ENCODE data around the gene MUC20.
"Not testable (repeated sequence)": the region's sequence is repeated elsewhere in the genome, so short reads cannot be mapped to it uniquely, and the experiment has no call there.

Gene MUC20

DNA sequence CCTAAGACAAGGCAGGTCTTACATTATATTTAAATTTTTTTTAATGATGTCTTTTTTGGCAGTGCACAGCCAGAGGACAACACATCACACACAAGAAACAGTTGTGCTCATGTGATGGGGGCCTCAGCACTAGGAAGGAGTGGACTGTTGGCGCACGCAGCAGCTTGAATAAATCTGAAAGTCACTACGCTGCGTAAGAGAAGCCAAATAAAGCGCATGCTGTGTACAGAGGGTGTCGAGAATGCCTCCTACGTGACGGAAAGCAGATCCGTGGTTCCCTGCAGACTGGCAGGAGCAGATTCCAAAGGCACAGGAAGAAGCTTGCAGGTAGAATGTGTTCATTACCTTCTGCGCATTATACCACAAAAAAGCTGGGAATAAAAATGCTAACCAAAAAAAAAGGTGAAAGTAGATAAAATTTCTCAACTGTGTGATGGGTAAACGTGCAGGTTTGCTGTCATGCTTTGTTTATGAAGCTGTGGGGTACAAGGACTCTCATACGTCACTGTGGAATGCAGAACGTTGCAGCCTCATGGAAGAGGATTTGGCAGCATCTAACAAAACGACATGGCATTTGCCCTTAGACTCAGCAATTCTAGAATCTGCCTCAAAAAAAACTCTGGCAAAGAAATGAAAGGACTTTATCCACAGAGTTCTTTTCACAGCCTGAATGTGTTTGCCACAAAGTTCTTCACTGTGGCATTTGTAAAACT lies 32.2 kb upstream of the MUC20 start:
- H3K4me3 ChIP-seq; H3K4me1 ChIP-seq; in situ Hi-C loops (cut with MboI; ENCODE audit: low sequenced_read_pairs); DNase-seq (ENCODE audit: low spot score in 2 of 2); H3K27me3 ChIP-seq (ENCODE audit: low read depth); H3K9me3 ChIP-seq: not testable (repeated sequence)
- H3K36me3 ChIP-seq (replicated peaks) = peaks cover 22% of the 10 kb centered on the region

DNA sequence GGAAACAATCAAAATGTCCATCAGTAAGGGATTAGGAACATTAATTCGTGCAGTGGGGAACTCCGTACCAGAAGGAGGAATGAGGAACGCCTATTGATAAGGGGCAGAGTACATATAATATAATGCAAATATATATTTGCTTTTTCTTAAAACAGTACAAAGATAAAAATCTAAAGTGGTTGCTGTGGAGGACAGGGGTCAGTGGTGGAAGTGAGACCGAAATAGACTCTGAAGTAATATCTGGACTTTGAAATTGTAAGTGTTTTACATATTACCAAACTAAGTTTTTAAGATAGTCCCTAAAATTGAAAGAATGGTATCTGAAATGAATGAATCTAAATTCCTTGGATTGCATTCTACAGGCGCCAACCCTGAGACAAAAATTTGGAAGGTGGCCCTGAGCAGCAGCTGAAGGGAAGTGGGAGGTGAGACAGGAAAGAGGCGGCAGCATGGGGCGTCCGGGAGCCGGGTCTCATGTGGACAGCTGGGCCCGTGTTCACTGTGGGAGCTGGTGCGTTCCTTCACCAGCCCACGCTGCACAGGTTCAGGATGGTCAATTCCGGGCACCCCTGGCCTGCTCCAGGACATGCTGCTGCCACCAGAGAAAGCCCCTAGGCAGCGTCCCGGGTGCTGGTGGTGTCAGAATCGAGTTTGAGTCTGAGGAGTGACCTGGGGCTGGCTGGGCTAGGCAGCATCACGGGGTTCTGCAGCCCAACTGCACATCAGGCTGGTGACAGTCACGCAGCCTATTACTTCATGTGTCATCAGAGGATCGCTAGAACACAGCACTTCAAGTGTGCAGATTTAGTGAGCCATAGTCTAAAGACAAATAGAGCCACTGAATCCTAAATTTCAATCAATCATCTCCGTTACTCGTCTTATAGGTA lies 31.4 kb upstream of the MUC20 start:
- H3K9me3 ChIP-seq; in situ Hi-C loops (cut with MboI; ENCODE audit: low sequenced_read_pairs); H3K4me3 ChIP-seq; H3K27me3 ChIP-seq (ENCODE audit: low read depth); DNase-seq (ENCODE audit: low spot score in 2 of 2); H3K4me1 ChIP-seq: not testable (repeated sequence)
- H3K36me3 ChIP-seq (replicated peaks) = peaks cover 15% of the 10 kb centered on the region

DNA sequence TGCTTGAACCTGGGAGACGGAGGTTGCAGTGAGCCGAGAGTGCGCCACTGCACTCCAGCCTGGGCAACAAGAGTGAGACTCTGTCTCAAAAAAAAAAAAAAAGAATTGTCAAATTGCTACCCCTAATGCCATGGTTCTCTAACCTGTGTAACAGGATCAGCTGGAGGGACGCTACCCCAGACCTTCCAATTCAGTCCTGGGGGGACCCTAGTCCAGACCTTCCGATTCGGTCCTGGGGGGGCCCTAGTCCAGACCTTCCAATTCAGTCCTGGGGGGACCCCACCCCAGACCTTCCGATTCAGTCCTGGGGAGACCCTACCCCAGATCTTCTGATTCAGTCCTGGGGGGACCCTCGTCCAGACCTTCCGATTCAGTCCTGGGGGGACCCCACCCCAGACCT lies 29.8 kb upstream of the MUC20 start:
- H3K9me3 ChIP-seq = no peaks in the 10 kb centered on the region
- no peak for DNase-seq (ENCODE audit: low spot score in 2 of 2)
- H3K4me3 ChIP-seq = no peak overlapping the region
- no peaks in the 10 kb centered on the region for H3K4me1 ChIP-seq
- H3K27me3 ChIP-seq (ENCODE audit: low read depth) = no peaks in the 10 kb centered on the region
- H3K36me3 ChIP-seq (replicated peaks) = peaks cover 23% of the 10 kb centered on the region
- in situ Hi-C loops (cut with MboI; ENCODE audit: low sequenced_read_pairs) = no loop called here

DNA sequence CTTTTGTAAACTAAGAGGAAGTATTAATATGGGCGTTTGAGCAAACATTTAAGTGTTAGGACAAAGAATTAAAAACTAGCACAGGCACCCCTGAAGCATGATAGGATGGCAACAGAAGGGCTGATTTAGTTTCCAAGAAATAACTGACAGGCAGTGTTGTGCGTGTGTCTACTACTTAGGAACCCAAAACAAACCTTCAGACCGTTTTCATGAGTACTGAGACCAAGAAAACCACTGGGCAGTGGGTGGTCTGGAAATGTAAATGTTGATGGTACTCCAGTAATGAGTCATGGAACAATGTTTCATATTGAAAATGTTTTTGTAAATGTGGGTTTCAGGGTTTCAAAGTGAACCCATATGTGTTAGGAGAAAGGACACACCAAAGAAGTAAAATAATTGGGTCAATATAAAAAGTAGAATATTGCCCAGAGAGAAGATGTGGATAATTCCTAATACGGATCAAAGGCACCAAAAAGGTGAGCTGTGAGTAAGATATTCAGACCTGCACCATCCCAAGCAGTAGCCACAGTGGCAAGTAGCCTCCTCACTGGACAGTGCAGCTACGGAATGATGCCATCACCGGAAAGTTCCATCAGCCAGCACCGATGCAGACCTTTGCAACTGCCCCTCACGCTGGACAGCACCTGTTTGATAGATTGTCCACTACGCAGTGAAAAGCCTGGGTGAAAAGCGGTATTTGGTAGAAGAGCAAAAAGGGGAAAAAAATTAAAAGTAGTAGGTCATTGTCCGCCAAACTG lies 29.0 kb upstream of the MUC20 start:
- H3K4me3 ChIP-seq; H3K4me1 ChIP-seq; in situ Hi-C loops (cut with MboI; ENCODE audit: low sequenced_read_pairs); H3K27me3 ChIP-seq (ENCODE audit: low read depth); DNase-seq (ENCODE audit: low spot score in 2 of 2); H3K9me3 ChIP-seq: not testable (repeated sequence)
- peaks cover 25% of the 10 kb centered on the region for H3K36me3 ChIP-seq (replicated peaks)

DNA sequence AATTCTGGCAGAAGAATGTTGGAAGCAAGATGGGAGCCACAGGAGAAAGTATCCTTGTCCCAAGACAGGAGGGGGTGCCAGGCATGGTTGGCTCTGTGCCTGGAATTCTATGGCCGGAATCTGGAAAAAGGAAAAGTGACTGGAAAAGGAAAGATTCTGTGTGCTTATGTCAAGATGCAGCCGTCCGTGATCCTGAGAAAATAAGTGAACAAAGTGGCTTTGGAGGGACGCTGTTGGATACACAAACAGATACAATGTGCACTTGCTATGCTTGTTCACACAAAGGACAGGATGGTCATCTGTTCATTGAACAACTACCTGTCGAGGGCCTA lies 28.5 kb upstream of the MUC20 start:
- Histone ChIP-seq H3K9me3 (no peaks in the 10 kb centered on the region), H3K4me3 (no peak overlapping the region), H3K4me1 (no peaks in the 10 kb centered on the region), H3K27me3 (ENCODE audit: low read depth) (no peaks in the 10 kb centered on the region), H3K36me3 (replicated peaks) (peaks cover 25% of the 10 kb centered on the region)
- no peak for DNase-seq (ENCODE audit: low spot score in 2 of 2)
- in situ Hi-C loops (cut with MboI; ENCODE audit: low sequenced_read_pairs) = no loop called here

DNA sequence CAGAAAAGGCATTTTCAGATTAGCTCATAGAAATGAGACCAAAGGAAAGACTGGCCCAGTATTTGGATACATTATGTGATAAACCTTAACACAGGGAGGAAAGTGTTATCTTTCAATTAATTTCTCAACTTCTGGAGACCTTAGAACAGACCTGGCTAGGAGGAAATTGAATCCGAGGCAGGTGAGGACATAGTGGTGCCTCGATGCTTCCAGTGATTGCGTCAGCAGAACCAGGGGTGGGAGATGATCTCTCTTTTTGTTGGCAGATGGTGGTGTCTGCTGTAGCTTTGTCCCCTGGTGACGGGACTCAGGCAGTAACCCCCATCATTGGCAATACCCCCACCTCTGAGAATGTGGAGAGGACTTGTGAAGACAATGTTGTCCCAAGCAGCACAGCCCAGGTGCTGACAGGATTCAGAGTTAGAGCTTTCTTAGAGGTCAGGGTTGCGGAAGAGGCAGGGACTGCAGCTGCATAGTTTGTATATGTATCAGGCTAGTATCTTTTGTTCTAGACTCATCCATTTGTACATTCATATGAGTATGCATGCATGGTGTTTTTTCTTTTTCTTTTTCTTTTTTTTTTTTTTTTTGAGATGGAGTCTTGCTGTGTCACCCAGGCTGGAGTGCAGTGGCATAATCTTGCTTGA lies 27.9 kb upstream of the MUC20 start:
- H3K36me3 ChIP-seq (replicated peaks) = peaks cover 25% of the 10 kb centered on the region
- no peak overlapping the region for H3K4me3 ChIP-seq
- no peak for DNase-seq (ENCODE audit: low spot score in 2 of 2)
- in situ Hi-C loops (cut with MboI; ENCODE audit: low sequenced_read_pairs) = no loop called here
- H3K4me1 ChIP-seq = no peaks in the 10 kb centered on the region; the same call in 1 of the 2 replicates
- H3K9me3 ChIP-seq = no peaks in the 10 kb centered on the region
- no peaks in the 10 kb centered on the region for H3K27me3 ChIP-seq (ENCODE audit: low read depth)

DNA sequence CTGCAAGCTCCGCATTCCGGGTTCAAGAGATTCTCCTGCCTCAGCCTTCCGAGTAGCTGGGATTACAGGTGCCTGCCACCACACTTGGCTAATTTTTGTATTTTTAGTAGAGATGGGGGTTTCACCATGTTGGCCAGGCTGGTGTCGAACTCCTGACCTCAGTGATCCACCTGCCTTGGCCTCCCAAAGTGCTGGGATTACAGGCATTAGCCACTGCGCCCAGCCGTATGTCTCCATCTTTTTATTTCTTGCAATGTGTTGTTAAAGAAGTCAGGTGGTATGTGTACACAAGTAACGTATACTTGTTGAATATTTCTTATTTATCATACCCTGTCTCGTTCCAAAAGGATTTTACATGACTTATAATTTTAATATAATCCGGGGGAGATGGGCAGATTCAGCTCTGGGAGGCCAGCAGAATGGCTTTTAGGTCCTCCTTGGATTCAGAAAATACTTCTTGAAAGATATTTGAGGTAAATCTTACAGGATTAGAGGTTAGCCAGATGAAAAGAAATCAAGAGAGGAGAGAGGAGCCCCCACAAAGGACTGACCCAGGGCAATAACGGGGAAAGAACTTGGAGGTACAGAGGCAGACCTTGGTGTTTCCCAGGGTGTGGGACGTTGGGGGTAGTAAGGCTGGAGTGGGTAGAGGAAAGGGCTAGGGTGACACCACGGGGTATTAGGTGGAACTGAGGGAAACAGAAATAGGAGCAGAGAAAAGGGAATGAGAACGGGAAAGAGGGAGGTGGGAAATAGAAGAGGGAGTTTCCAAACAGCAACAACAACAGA lies 27.2 kb upstream of the MUC20 start:
- Histone ChIP-seq H3K4me3 (no peak overlapping the region), H3K4me1 (peaks cover 3% of the 10 kb centered on the region; the same call in 1 of the 2 replicates), H3K27me3 (ENCODE audit: low read depth) (no peaks in the 10 kb centered on the region), H3K36me3 (replicated peaks) (peaks cover 25% of the 10 kb centered on the region), H3K9me3 (no peaks in the 10 kb centered on the region)
- in situ Hi-C loops (cut with MboI; ENCODE audit: low sequenced_read_pairs) = no loop called here
- DNase-seq (ENCODE audit: low spot score in 2 of 2) = no peak

DNA sequence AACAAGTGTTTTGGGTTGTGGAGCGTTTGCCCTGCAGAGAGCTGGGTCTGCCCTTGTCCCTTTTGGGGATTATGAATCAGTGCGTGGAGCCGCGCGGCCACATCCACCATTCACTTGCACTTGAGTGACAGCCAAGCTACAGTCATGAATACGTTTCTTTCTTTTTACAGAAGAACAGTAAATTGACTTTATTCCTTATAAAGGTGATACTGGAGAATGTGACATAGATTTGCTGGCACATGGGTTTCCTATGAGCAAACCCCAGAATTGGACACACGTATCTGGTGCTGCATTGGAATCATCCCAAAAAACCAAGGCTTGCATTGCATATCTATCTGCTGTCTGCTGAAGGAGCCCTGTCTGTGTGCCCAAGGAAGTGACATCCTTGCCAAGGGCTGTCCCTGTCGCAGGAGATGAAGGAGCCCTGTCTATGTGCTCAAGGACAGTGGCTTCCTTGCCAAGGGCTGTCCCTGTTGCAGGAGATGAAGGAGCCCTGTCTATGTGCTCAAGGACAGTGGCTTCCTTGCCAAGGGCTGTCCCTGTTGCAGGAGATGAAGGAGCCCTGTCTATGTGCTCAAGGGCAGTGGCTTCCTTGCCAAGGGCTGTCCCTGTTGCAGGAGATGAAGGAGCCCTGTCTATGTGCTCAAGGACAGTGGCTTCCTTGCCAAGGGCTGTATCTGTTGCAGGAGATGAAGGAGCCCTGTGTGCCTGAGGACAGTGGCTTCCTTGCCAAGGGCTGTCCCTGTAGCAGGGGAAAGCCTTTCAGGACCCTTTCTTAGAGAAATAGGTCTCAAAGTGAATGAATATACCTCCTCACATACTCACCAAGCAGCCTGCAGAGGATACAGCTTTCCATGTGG lies 26.3 kb upstream of the MUC20 start:
- not testable (repeated sequence) for DNase-seq (ENCODE audit: low spot score in 2 of 2)

DNA sequence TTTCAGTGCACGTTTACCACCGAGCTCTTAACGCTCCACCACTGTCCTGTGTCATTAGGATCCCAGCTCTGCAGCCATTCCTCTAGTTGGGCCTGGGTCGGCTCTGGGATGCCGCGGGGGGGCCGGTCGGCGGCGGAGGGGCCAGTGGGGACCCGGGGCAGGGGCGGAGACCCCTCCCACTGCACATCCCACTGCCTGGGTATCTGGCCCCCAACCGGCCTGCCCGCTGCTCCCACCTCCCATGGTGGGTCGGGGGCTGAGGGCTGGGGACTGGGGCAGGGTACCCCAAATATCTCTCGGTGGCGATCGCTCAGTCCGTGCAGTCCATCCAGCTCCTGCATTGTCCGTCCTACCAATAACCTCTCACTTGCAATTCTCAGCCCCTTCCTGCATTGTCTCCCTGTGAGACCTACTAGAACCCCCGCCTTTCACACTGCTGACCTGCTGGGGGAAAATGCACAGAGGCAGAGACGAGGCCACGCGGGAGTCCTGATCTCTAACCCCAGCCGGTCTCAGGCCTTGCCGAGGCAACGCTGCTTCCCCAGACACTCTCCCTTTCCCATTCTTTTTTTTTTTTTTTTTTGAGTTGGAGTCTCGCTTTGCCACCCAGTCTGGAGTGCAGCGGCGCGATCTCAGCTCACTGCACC lies 24.0 kb upstream of the MUC20 start:
- in situ Hi-C loops (cut with MboI; ENCODE audit: low sequenced_read_pairs) = no loop called here
- Histone ChIP-seq H3K4me1 (peaks cover 3% of the 10 kb centered on the region; the same call in 1 of the 2 replicates), H3K9me3 (no peaks in the 10 kb centered on the region), H3K36me3 (replicated peaks) (peaks cover 23% of the 10 kb centered on the region), H3K27me3 (ENCODE audit: low read depth) (no peaks in the 10 kb centered on the region), H3K4me3 (no peak overlapping the region)
- no peak for DNase-seq (ENCODE audit: low spot score in 2 of 2)

More for the DNA sequence above, 26.3 kb upstream of the MUC20 start:
- in situ Hi-C loops (cut with MboI; ENCODE audit: low sequenced_read_pairs); H3K27me3 ChIP-seq (ENCODE audit: low read depth); H3K9me3 ChIP-seq; H3K4me1 ChIP-seq; H3K4me3 ChIP-seq: not testable (repeated sequence)
- H3K36me3 ChIP-seq (replicated peaks) = peaks cover 23% of the 10 kb centered on the region

DNA sequence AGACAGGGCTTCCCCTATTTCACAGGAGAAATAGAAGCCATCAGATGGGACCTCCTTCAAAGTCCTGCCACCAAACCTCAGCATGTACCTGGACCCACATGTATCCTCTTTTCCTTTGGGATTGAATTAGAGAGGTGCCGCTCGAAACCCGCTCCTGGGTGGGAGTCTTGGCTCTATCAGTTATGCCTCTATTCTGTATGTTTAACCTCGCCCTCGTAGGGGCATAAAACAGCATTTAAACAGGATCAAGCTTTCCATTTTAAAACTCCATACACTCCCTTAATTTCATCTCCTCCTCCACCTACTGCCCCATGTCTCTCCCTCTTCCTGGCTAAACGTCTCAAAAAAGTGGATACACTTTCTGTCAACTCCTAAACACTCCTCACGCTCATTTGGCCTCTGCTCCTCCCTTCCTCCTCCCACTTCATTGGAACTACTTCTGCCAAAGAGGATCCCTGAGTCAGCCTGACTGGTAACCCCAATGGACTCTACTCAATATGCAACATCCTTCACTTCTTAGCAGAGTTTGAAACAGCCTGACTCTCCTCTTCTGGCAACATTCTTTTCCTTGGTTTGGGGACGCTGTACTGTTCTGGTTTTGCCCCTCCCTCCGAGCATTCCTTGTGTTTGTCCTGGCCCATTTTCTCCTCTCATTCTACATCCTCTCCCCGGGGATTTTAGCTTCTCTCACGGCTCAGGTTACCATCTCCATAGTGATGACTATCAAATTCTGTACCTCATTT lies 23.0 kb upstream of the MUC20 start:
- Histone ChIP-seq H3K4me3 (no peak overlapping the region), H3K36me3 (replicated peaks) (peaks cover 16% of the 10 kb centered on the region), H3K9me3 (no peaks in the 10 kb centered on the region), H3K27me3 (ENCODE audit: low read depth) (no peaks in the 10 kb centered on the region), H3K4me1 (peaks cover 3% of the 10 kb centered on the region; the same call in 1 of the 2 replicates)
- in situ Hi-C loops (cut with MboI; ENCODE audit: low sequenced_read_pairs) = no loop called here
- DNase-seq (ENCODE audit: low spot score in 2 of 2) = no peak

DNA sequence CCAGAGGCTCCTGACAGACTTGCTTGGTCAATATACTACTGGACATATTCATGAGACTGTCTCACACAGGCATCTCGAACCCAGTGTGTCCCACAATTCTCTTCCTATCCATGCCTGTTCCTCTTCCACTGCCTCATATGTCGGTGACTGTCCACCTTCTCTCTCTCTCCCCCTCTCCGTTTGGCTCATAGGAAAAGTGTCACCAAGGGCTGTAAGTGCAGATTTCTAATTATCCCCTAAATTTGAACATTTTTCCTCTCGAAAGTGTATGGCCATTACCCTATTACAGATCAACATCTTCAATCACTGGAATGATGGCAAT lies 22.5 kb upstream of the MUC20 start:
- H3K4me3 ChIP-seq = no peak overlapping the region
- H3K36me3 ChIP-seq (replicated peaks) = peaks cover 16% of the 10 kb centered on the region

More for the DNA sequence above, 22.5 kb upstream of the MUC20 start:
- Histone ChIP-seq H3K9me3 (no peaks in the 10 kb centered on the region), H3K27me3 (ENCODE audit: low read depth) (no peaks in the 10 kb centered on the region), H3K4me1 (peaks cover 3% of the 10 kb centered on the region; the same call in 1 of the 2 replicates)
- no peak for DNase-seq (ENCODE audit: low spot score in 2 of 2)
- in situ Hi-C loops (cut with MboI; ENCODE audit: low sequenced_read_pairs) = no loop called here
